ENCODE data around the gene USH1C.
A peak's percentile ranks its signal among the peaks of the same experiment; 100 is the strongest.

The USH1C gene

GRCh38 chr11:17546240-17546639 lies 2.0 kb upstream of the USH1C start:
- no peak for DNase-seq

- DNase-seq: no peak
Measured at GRCh38 chr11:17543574-17544180, 539 bp downstream of the USH1C start.

- DNase-seq: no peak
Measured at GRCh38 chr11:17543041-17543440, 1.2 kb downstream of the USH1C start.

GRCh38 chr11:17542249-17542648 lies 2.0 kb downstream of the USH1C start:
- no peak for DNase-seq

GRCh38 chr11:17541330-17541885 lies 2.8 kb downstream of the USH1C start:
- no peak for DNase-seq

- no peak for DNase-seq
Measured at GRCh38 chr11:17540807-17541206, 3.4 kb downstream of the USH1C start.

- no peak for DNase-seq
Measured at GRCh38 chr11:17538731-17539130, 5.5 kb downstream of the USH1C start.

- DNase-seq: no peak
Measured at GRCh38 chr11:17538054-17538453, 6.2 kb downstream of the USH1C start.

GRCh38 chr11:17537261-17537660 lies 7.0 kb downstream of the USH1C start:
- DNase-seq: no peak

GRCh38 chr11:17535488-17535887 lies 8.7 kb downstream of the USH1C start:
- no peak for DNase-seq

GRCh38 chr11:17533778-17534415 lies 10.3 kb downstream of the USH1C start:
- DNase-seq: no peak

- DNase-seq: no peak
Measured at GRCh38 chr11:17533341-17533740, 10.9 kb downstream of the USH1C start.

- no peak for DNase-seq
Measured at GRCh38 chr11:17532784-17533183, 11.4 kb downstream of the USH1C start.

GRCh38 chr11:17531636-17532113 lies 12.5 kb downstream of the USH1C start:
- no peak for DNase-seq

GRCh38 chr11:17531071-17531600 lies 13.1 kb downstream of the USH1C start:
- DNase-seq: no peak

- DNase-seq: no peak
Measured at GRCh38 chr11:17529844-17530185, 14.4 kb downstream of the USH1C start.

GRCh38 chr11:17528906-17529843 lies 15.0 kb downstream of the USH1C start:
- no peak for DNase-seq

- DNase-seq: peak in 1 of 2 experiments; percentile 44
Measured at GRCh38 chr11:17528181-17528691, 16.0 kb downstream of the USH1C start.

- no peak for DNase-seq
Measured at GRCh38 chr11:17527628-17527995, 16.6 kb downstream of the USH1C start.

- DNase-seq: no peak
Measured at GRCh38 chr11:17526931-17527627, 17.1 kb downstream of the USH1C start.

GRCh38 chr11:17526326-17526725 lies 17.9 kb downstream of the USH1C start:
- DNase-seq: no peak

GRCh38 chr11:17525570-17525969 lies 18.6 kb downstream of the USH1C start:
- DNase-seq: no peak
